Progenitor cell of endocrine pancreas (in vitro differentiated cells): Measurements from ENCODE around the gene PECR. TPM values are rescaled to one million over a fixed set of nuclear protein-coding genes. Genes with fewer than 3 reads are reported as not detected.
A peak's percentile ranks its signal among the peaks of the same experiment; 100 is the strongest.

Experiments
- DNase-seq: peaks from one replicate; pipeline ENCODE4 v3.0.0; 2021; ENCODE audit warnings: low spot score; ENCODE audit not compliant: unreplicated experiment
- H3K27ac Mint-ChIP-seq: 2 replicates; pipeline ENCODE4 v1.8.0; 2021; ENCODE audit warnings: mild to moderate bottlenecking, moderate library complexity, mixed read lengths
- H3K27me3 Mint-ChIP-seq: 2 replicates; pipeline ENCODE4 v1.8.0; 2021; ENCODE audit warnings: mixed read lengths
- H3K36me3 Mint-ChIP-seq: 2 replicates; pipeline ENCODE4 v1.8.0; 2022; ENCODE audit warnings: mixed read lengths; ENCODE audit not compliant: insufficient read depth
- H3K4me1 Mint-ChIP-seq: 2 replicates; pipeline ENCODE4 v1.8.0; 2021; ENCODE audit warnings: low read depth, mixed read lengths
- H3K4me3 Mint-ChIP-seq: 2 replicates; pipeline ENCODE4 v1.8.0; 2021; ENCODE audit warnings: low read depth, mild to moderate bottlenecking, moderate library complexity, mixed read lengths
- H3K9me3 Mint-ChIP-seq: 2 replicates; pipeline ENCODE4 v1.8.0; 2021; ENCODE audit warnings: low read depth, mixed read lengths
- CTCF ChIP-seq: fragments of 200-600 bp; sonication (generic); IDR thresholded peaks from one replicate; pipeline ENCODE4 v1.5.0; 2021; ENCODE audit warnings: antibody characterized with exemption, mild to moderate bottlenecking; ENCODE audit not compliant: unreplicated experiment
- total RNA-seq: library from RNA; stranded (reverse); gene quantifications from 2 replicates; pipeline ENCODE4 v1.2.1, GENCODE V29; 2021

The PECR gene
- total RNA-seq, 1 donor from 2014 or later: 14.2 TPM

DNA sequence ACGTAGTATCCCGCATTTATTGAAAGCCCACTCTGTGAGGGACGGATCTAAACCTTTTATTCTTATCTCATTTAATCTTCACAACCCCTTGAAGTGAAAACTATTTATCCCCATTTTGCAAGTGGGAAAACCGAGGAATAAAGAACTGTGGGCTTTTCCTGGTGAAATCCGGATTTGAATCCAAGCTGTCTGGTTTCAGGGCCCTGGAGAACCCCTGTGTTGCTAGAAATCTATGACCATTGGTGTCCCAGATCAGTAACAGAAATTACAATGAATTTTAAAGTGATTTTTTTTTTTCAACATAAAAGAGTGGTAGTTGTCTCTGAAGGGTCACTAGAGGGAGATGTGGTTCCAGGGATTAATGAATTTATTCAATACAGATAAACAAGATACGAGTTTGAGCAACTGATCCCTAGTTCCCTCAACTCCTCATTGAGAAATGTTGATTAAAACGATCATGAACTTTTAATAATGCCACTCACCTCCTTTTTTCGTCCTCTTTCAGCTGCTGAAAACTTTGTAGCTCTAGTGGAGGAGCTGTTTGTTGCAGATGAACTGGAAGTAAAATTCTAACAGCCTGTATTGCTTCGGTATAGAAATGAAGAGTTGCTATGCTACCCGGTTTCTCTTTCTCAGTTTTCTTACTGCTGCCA, 28.5 kb upstream of the PECR start:
- peak overlapping the region; percentile 100 for H3K27ac Mint-ChIP-seq
- peaks cover 21% of the 10 kb centered on the region for H3K36me3 Mint-ChIP-seq
- no peaks in the 10 kb centered on the region for H3K27me3 Mint-ChIP-seq
- no peak for DNase-seq
- peak overlapping the region; percentile 99 for H3K4me3 Mint-ChIP-seq
- peak; percentile 54 for TF ChIP-seq CTCF
- H3K4me1 Mint-ChIP-seq: peaks cover 55% of the 10 kb centered on the region
- H3K9me3 Mint-ChIP-seq: no peaks in the 10 kb centered on the region

DNA sequence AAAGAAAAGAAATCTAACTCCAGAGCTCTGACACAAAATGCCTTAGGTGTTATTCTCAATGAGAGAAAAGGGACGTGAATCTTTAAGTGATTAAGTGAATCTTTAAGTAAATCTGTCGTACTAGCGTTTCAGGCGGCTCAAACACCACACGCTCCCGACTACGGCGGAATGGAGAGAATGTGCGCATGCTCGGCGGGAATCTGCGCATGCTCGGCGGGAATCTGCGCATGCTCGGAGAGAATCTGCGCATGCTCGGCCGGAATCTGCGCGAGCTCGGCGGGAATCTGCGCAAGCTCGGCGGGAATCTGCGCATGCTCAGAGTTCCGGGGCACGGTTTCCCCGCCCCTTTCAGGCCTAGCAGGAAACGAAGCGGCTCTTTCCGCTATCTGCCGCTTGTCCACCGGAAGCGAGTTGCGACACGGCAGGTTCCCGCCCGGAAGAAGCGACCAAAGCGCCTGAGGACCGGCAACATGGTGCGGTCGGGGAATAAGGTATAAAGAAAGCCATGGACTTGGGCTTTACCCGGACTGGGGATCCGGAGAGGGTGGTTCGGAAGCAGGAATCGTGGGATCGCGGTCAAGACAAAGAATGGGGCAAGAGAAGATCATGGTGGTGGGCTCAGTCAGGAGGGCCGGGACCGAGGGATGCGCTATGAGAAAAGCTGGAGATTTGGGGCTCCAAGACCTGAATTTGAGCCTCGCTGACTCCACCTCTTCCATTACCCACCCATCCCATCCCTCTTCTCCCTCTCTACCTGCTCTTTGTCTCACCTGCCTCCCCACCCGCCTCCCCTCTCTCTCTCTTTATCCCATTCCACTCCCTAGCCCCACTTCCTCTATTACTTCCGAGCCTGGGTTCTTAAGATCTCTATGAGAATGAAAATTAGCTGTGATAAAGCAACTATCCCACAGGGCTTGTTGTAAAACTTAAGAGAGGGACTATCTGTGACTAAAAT, 27.6 kb upstream of the PECR start, which contains the start of gene XRCC5:
Gene XRCC5, plus strand, starts transcription at position 382 of the 955 bp plus-strand sequence. Its CDS starts 89 bp downstream, at position 471.
- TF ChIP-seq CTCF: no peak
- H3K9me3 Mint-ChIP-seq: no peaks in the 10 kb centered on the region
- H3K27me3 Mint-ChIP-seq: no peaks in the 10 kb centered on the region
- H3K4me1 Mint-ChIP-seq: peaks cover 49% of the 10 kb centered on the region
- H3K4me3 Mint-ChIP-seq: peak within 1 kb of the TSS; percentile 99
- peaks cover 15% of the 10 kb centered on the region for H3K36me3 Mint-ChIP-seq
- peak within 1 kb of the TSS; percentile 100 for H3K27ac Mint-ChIP-seq
- DNase-seq: peak; percentile 94

GRCh38 chr2:216108310-216108966, 26.8 kb upstream of the PECR start:
- no peaks in the 10 kb centered on the region for H3K27me3 Mint-ChIP-seq
- H3K4me3 Mint-ChIP-seq: peak overlapping the region; percentile 99
- H3K4me1 Mint-ChIP-seq: peaks cover 45% of the 10 kb centered on the region
- H3K36me3 Mint-ChIP-seq: peaks cover 12% of the 10 kb centered on the region
- H3K27ac Mint-ChIP-seq: peak overlapping the region; percentile 100
- no peak for TF ChIP-seq CTCF
- DNase-seq: no peak
- H3K9me3 Mint-ChIP-seq: no peaks in the 10 kb centered on the region

DNA sequence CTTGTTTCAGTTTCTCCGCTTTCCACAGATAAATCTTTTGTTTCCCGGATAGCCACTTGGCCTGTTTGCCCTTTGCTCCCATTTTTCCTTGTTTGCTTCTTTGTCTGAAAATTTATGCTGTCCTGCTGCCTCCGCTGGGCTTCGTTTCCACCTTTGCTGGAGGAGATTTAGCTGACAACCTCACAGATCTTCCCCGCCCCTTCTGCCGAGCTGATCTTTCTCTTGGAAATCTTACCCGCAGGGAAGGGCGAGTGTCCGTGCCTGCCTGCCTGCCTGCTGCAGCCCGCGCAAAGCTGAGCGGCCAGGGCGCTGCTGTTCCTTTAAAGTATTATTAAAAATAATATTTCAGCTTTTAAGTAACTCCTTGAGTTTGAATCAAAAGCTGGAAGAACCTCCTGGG, 26.2 kb upstream of the PECR start:
- no peaks in the 10 kb centered on the region for H3K27me3 Mint-ChIP-seq
- no peaks in the 10 kb centered on the region for H3K9me3 Mint-ChIP-seq
- TF ChIP-seq CTCF: no peak
- peak overlapping the region; percentile 5 for H3K4me3 Mint-ChIP-seq
- H3K36me3 Mint-ChIP-seq: peaks cover 8% of the 10 kb centered on the region
- H3K27ac Mint-ChIP-seq: peak overlapping the region; percentile 80
- peaks cover 38% of the 10 kb centered on the region for H3K4me1 Mint-ChIP-seq
- DNase-seq: no peak

GRCh38 chr2:216107320-216107719, 25.7 kb upstream of the PECR start:
- H3K27me3 Mint-ChIP-seq: no peaks in the 10 kb centered on the region
- H3K36me3 Mint-ChIP-seq: peaks cover 8% of the 10 kb centered on the region
- no peak for TF ChIP-seq CTCF
- no peak overlapping the region for H3K27ac Mint-ChIP-seq
- H3K9me3 Mint-ChIP-seq: no peaks in the 10 kb centered on the region
- no peak for DNase-seq
- H3K4me1 Mint-ChIP-seq: peaks cover 33% of the 10 kb centered on the region
- no peak overlapping the region for H3K4me3 Mint-ChIP-seq
